22Rv1 (cell line): Measurements from ENCODE around the gene AHRR.

Experiments used
- ZFX ChIP-seq: fragments of 450-650 bp; IDR thresholded peaks from 2 replicates; pipeline ENCODE4 v1.6.1; 2017; ENCODE audit warnings: antibody characterized with exemption, borderline replicate concordance
- TF ChIP-seq, protein P1 (sequence below): fragments of 450-650 bp; IDR thresholded peaks from 2 replicates; pipeline ENCODE4 v1.5.1; 2017; ENCODE audit warnings: mild to moderate bottlenecking

DNA sequence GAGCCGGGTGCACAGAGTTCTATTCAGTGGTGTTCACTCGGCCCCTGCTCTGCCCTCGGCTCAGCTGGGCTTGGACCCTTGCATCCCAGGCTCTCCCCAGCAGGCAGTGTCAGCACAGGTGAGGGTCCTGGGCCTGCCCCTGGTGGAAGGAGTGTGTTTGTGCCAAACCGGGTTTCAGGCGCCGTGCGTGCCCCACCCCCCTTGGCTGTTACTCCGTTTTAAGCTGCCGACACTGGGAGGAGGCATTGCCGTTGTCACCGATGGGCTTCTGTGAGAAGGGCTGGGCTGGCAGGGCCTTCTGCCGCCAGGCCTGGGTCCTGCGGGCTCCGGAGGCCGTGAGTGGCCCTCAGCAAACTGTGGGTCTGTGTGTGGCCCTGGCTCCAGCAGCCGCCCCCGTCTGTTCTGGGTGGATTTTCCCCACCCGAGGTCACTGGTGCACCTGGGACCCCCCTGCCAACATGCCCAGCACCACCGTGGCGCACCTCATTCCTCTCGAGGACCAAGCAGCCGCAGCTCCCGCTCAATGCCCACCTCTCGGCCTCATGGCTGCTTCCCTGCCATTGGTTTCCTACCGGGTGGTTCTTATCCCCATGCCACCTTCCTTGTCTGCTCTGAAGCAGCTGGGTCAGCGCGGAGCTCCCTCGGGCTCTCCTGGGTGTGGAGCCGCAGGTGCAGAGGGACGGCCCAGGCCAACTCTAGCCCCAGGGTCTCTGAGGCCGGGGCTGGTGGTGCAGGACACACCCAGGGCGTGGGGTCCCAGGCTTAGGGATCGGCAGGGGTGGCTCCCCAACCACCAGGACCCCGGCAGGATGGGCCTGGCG is 77.2 kb downstream of the AHRR start:
- TF ChIP-seq, protein P1, sequence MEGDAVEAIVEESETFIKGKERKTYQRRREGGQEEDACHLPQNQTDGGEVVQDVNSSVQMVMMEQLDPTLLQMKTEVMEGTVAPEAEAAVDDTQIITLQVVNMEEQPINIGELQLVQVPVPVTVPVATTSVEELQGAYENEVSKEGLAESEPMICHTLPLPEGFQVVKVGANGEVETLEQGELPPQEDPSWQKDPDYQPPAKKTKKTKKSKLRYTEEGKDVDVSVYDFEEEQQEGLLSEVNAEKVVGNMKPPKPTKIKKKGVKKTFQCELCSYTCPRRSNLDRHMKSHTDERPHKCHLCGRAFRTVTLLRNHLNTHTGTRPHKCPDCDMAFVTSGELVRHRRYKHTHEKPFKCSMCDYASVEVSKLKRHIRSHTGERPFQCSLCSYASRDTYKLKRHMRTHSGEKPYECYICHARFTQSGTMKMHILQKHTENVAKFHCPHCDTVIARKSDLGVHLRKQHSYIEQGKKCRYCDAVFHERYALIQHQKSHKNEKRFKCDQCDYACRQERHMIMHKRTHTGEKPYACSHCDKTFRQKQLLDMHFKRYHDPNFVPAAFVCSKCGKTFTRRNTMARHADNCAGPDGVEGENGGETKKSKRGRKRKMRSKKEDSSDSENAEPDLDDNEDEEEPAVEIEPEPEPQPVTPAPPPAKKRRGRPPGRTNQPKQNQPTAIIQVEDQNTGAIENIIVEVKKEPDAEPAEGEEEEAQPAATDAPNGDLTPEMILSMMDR, result no peak
- no peak for TF ChIP-seq ZFX
